Fibroblast of pulmonary artery (primary cell): Measurements from ENCODE around the gene CAMK2D.

Experiments used
- DNase-seq: peaks from one replicate; pipeline ENCODE4 v3.0.0-alpha.2; 2010; ENCODE audit warnings: low read depth
- H3K4me3 ChIP-seq: replicated peaks from 2 replicates; pipeline ENCODE4 v1.5.1; 2011; ENCODE audit warnings: low read depth, mild to moderate bottlenecking, control low read depth, low read length, moderate library complexity
- CTCF ChIP-seq: IDR thresholded peaks from 2 replicates; pipeline ENCODE4 v1.5.1; 2011; ENCODE audit warnings: mild to moderate bottlenecking, control low read depth, low read length, inconsistent platforms; ENCODE audit errors: missing control alignments

Gene CAMK2D

GRCh38 chr4:113423631-113424030, 337.9 kb downstream of the CAMK2D start:
- no peak for TF ChIP-seq CTCF
- peak; percentile 63 for DNase-seq
- no peak overlapping the region for H3K4me3 ChIP-seq

- no peak for TF ChIP-seq CTCF
- no peak for DNase-seq
- H3K4me3 ChIP-seq = no peak overlapping the region
Observed at GRCh38 chr4:113420938-113421337, 340.6 kb downstream of the CAMK2D start.

GRCh38 chr4:113419631-113420030, 341.9 kb downstream of the CAMK2D start:
- no peak for TF ChIP-seq CTCF
- no peak overlapping the region for H3K4me3 ChIP-seq
- DNase-seq = no peak

- DNase-seq = peak; percentile 93
Observed at GRCh38 chr4:113411496-113411938, 350.0 kb downstream of the CAMK2D start.

GRCh38 chr4:113410686-113411085, 350.9 kb downstream of the CAMK2D start:
- no peak for TF ChIP-seq CTCF
- no peak for DNase-seq
- no peak overlapping the region for H3K4me3 ChIP-seq

More at GRCh38 chr4:113411496-113411938, 350.0 kb downstream of the CAMK2D start:
- TF ChIP-seq CTCF = no peak
- no peak overlapping the region for H3K4me3 ChIP-seq

GRCh38 chr4:113409181-113409580, 352.4 kb downstream of the CAMK2D start:
- TF ChIP-seq CTCF = no peak
- H3K4me3 ChIP-seq = no peak overlapping the region
- DNase-seq = no peak

GRCh38 chr4:113407409-113407808, 354.1 kb downstream of the CAMK2D start:
- H3K4me3 ChIP-seq = no peak overlapping the region
- DNase-seq = no peak

More at GRCh38 chr4:113407409-113407808, 354.1 kb downstream of the CAMK2D start:
- no peak for TF ChIP-seq CTCF
